Trophoblast cell (in vitro differentiated cells and primary cell): ENCODE data around the gene CTSC.
"Not testable (repeated sequence)": the region's sequence is repeated elsewhere in the genome, so short reads cannot be mapped to it uniquely, and the experiment has no call there.

Experiments used
- DNase-seq, 2 donors: peaks; one replicate each; pipeline ENCODE4 v3.0.0-alpha.2; 2016
- H2AFZ ChIP-seq: 2 replicates; pipeline ENCODE4 v1.6.1; 2013; ENCODE audit warnings: low read length, moderate library complexity, mild to moderate bottlenecking; ENCODE audit not compliant: insufficient read depth, poor library complexity
- H2AK5ac ChIP-seq: 2 replicates; pipeline ENCODE4 v1.6.1; 2013; ENCODE audit warnings: mild to moderate bottlenecking, low read length
- H2BK120ac ChIP-seq: 2 replicates; pipeline ENCODE4 v1.6.1; 2013; ENCODE audit warnings: low read length, mild to moderate bottlenecking, moderate library complexity; ENCODE audit not compliant: insufficient read depth, poor library complexity
- H2BK12ac ChIP-seq: 2 replicates; pipeline ENCODE4 v1.6.1; 2013; ENCODE audit warnings: mild to moderate bottlenecking, low read length, moderate library complexity
- H2BK5ac ChIP-seq: 2 replicates; pipeline ENCODE4 v1.6.1; 2013; ENCODE audit warnings: low read length, low read depth, moderate library complexity, mild to moderate bottlenecking; ENCODE audit not compliant: poor library complexity
- H3K14ac ChIP-seq: 2 replicates; pipeline ENCODE4 v1.6.1; 2013; ENCODE audit warnings: mild to moderate bottlenecking, low read length
- H3K18ac ChIP-seq: 2 replicates; pipeline ENCODE4 v1.6.1; 2013; ENCODE audit warnings: mild to moderate bottlenecking, low read length
- H3K23ac ChIP-seq: 2 replicates; pipeline ENCODE4 v1.6.1; 2013; ENCODE audit warnings: low read length
- H3K27ac ChIP-seq: 2 replicates; pipeline ENCODE4 v1.5.1; 2013; ENCODE audit warnings: low read depth, mild to moderate bottlenecking, inconsistent platforms, low read length, moderate library complexity
- H3K27me3 ChIP-seq: 2 replicates; pipeline ENCODE4 v1.6.1; 2013; ENCODE audit warnings: inconsistent platforms, mild to moderate bottlenecking, low read length, moderate library complexity; ENCODE audit not compliant: insufficient read depth
- H3K36me3 ChIP-seq, 2 experiments: 1 replicate in 1 of 2; 2 replicates in 1 of 2; pipeline ENCODE4 v1.6.1; 2013; ENCODE audit warnings: low read length in 2 of 2, mild to moderate bottlenecking in 2 of 2, moderate library complexity in 1 of 2; ENCODE audit not compliant: insufficient read depth in 2 of 2, control insufficient read depth in 1 of 2
- H3K4ac ChIP-seq: 2 replicates; pipeline ENCODE4 v1.6.1; 2013; ENCODE audit warnings: low read depth, mild to moderate bottlenecking, low read length, moderate library complexity
- H3K4me1 ChIP-seq, 2 experiments: 1 replicate in 1 of 2; 2 replicates in 1 of 2; pipeline ENCODE4 v1.6.1; 2013; ENCODE audit warnings: low read length in 2 of 2, mild to moderate bottlenecking in 2 of 2, moderate library complexity in 1 of 2; ENCODE audit not compliant: insufficient read depth in 2 of 2, control insufficient read depth in 1 of 2
- H3K4me2 ChIP-seq: 2 replicates; pipeline ENCODE4 v1.6.1; 2013; ENCODE audit warnings: inconsistent platforms, mild to moderate bottlenecking, low read length, moderate library complexity
- H3K4me3 ChIP-seq: 2 replicates; pipeline ENCODE4 v1.5.1; 2013; ENCODE audit warnings: mild to moderate bottlenecking, low read depth, low read length, inconsistent platforms
- H3K79me1 ChIP-seq: one replicate; pipeline ENCODE4 v1.6.1; 2013; ENCODE audit warnings: low read length
- H3K79me2 ChIP-seq: 2 replicates; pipeline ENCODE4 v1.6.1; 2013; ENCODE audit warnings: low read length, mild to moderate bottlenecking; ENCODE audit not compliant: control insufficient read depth, insufficient read depth, poor library complexity
- H3K9ac ChIP-seq: 2 replicates; pipeline ENCODE4 v1.6.1; 2013; ENCODE audit warnings: mild to moderate bottlenecking, low read length
- H3K9me3 ChIP-seq: 2 replicates; pipeline ENCODE4 v1.6.1; 2013; ENCODE audit warnings: low read depth, mild to moderate bottlenecking, control low read depth, inconsistent platforms, low read length; ENCODE audit not compliant: insufficient read depth
- H4K12ac ChIP-seq: 2 replicates; pipeline ENCODE4 v1.6.1; 2013; ENCODE audit warnings: low read depth, mild to moderate bottlenecking, low read length, moderate library complexity
- H4K8ac ChIP-seq: 2 replicates; pipeline ENCODE4 v1.6.1; 2013; ENCODE audit warnings: low read depth, mild to moderate bottlenecking, low read length, moderate library complexity
- H4K91ac ChIP-seq: one replicate; pipeline ENCODE4 v1.6.1; 2013; ENCODE audit warnings: low read depth, mild to moderate bottlenecking, low read length, moderate library complexity
- WGBS: extraction: QIAGEN DNeasy Blood & Tissue Kit; methylation state at CpG from one replicate; pipeline ENCODE4 v1.1.7; 2013; ENCODE audit warnings: missing lambda C conversion rate; ENCODE audit not compliant: insufficient read length, insufficient coverage; ENCODE audit errors: extremely low coverage; 5-methylcytosine and 5-hydroxymethylcytosine counted together

Gene CTSC

DNA sequence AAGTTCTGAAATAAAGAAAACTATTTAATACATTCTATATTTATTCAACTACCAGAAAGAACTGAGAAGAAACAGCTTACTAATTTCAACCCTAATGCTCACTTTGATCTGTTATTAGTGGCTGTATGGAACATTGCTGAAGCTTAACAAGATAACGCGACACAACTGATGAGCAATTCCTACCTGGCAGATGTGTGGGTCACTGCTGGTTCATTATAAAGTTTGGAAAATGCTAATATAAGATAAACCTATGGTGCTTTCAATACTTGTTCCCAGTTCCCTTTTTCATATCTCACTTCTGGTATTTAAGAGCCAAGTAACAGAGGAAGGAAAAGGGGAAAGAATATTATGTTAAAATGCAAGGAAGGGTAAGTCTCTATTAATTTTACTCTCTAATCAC lies 10.5 kb downstream of the CTSC start:
- no peak overlapping the region for H2BK120ac ChIP-seq
- no CpG with 5 or more reads among the region's 2 CpGs for WGBS
- no peak overlapping the region for H2BK12ac ChIP-seq
- no peak overlapping the region for H2BK5ac ChIP-seq
- peaks cover 0 to 2% of the 10 kb centered on the region in 2 experiments for H3K4me1 ChIP-seq
- no peaks in the 10 kb centered on the region for H3K79me2 ChIP-seq
- H4K12ac ChIP-seq, result no peak overlapping the region
- no peak overlapping the region for H3K9ac ChIP-seq
- H4K8ac ChIP-seq, result no peak overlapping the region
- H3K9me3 ChIP-seq, result no peaks in the 10 kb centered on the region
- no peak overlapping the region for H3K4me2 ChIP-seq
- H3K4ac ChIP-seq, result no peak overlapping the region
- H3K27me3 ChIP-seq, result no peaks in the 10 kb centered on the region
- no peak overlapping the region for H3K18ac ChIP-seq
- DNase-seq, result no peak
- H4K91ac ChIP-seq, result no peak overlapping the region
- no peak overlapping the region for H3K27ac ChIP-seq
- no peaks in the 10 kb centered on the region for H3K79me1 ChIP-seq
- no peak overlapping the region for H3K14ac ChIP-seq
- H3K23ac ChIP-seq, result no peak overlapping the region
- peaks cover 0 to 4% of the 10 kb centered on the region in 2 experiments for H3K36me3 ChIP-seq
- H2AK5ac ChIP-seq, result no peak overlapping the region
- no peak overlapping the region for H2AFZ ChIP-seq
- H3K4me3 ChIP-seq, result no peak overlapping the region

DNA sequence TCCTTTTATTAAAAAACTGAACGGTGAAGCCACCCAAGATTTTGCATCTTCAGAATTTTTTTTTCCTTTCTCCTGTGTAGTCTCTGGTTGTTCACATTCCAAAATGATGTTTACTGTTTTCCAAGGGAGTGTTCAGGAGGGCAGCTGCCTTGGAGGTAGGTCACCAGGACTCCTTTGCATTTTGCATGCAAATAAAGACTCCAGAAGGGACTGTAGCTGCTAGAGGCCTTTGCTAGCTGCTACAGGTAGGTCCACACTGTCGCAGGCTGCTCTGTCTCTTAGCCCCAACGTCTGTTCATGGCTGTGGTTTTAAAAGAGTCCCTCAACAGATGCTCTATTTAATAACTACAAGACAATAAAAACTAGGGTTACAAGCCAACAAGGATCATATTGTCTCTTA lies 11.4 kb downstream of the CTSC start:
- Histone ChIP-seq H3K79me2 (no peaks in the 10 kb centered on the region), H2BK12ac (no peak overlapping the region), H2BK120ac (no peak overlapping the region), H3K4me1 (peaks cover 0 to 2% of the 10 kb centered on the region in 2 experiments), H3K9ac (no peak overlapping the region), H2BK5ac (no peak overlapping the region), H3K27ac (no peak overlapping the region), H4K12ac (no peak overlapping the region), H3K4me2 (no peak overlapping the region), H3K9me3 (no peaks in the 10 kb centered on the region), H2AK5ac (no peak overlapping the region), H4K91ac (no peak overlapping the region), H3K79me1 (no peaks in the 10 kb centered on the region), H3K36me3 (peaks cover 0 to 3% of the 10 kb centered on the region in 2 experiments), H4K8ac (no peak overlapping the region), H3K23ac (no peak overlapping the region), H3K4ac (no peak overlapping the region), H2AFZ (no peak overlapping the region), H3K14ac (no peak overlapping the region), H3K18ac (no peak overlapping the region), H3K27me3 (no peaks in the 10 kb centered on the region), H3K4me3 (no peak overlapping the region)
- DNase-seq, result no peak
- no CpG with 5 or more reads among the region's 3 CpGs for WGBS

DNA sequence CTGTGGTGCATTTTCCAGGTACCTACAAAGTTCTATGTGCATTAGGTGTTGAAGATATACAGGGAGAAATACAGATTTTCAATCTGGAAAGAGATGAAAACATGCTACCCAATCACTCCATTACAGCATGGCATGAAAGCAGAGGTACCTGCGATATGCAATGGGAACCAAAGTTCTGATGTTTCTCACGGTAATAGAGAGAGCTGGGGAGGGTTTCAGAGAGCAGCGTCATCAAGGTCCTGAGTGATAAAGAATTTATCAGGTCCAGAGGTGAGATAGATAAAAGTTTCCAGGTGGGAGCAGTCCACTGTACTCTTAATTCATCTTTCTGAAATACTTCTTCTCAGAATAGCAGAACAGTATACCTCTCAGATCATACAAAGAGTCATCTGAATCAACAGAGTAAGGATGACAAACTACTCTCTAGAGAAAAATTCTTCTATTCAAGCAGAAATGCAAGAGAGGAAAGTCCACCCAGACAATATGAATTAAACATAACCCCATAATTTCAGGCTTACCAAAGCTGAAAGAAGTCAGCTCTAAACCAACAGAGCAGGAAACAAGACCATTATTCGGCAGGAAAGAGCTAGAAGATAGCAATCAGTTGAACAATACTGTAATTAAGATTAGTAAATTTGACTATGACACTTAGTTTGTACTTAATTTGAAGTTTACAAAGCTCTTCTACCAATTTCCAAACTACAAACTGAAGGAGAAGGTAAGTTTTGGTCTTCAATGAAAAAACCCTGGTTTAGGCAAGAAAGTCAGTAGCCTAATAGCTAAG lies 12.8 kb downstream of the CTSC start:
- Histone ChIP-seq H3K4ac (no peak overlapping the region), H3K36me3 (peaks cover 0 to 1% of the 10 kb centered on the region in 2 experiments), H3K4me3 (no peak overlapping the region), H4K12ac (no peak overlapping the region), H3K4me2 (no peak overlapping the region), H3K79me1 (no peaks in the 10 kb centered on the region), H2BK120ac (no peak overlapping the region), H2BK12ac (no peak overlapping the region), H3K9me3 (no peaks in the 10 kb centered on the region), H3K4me1 (peaks cover 0 to 2% of the 10 kb centered on the region in 2 experiments), H2BK5ac (no peak overlapping the region), H4K91ac (no peak overlapping the region), H3K14ac (no peak overlapping the region), H3K27ac (no peak overlapping the region), H4K8ac (no peak overlapping the region), H3K18ac (no peak overlapping the region), H2AFZ (no peak overlapping the region), H3K27me3 (no peaks in the 10 kb centered on the region), H3K23ac (no peak overlapping the region), H3K9ac (no peak overlapping the region), H2AK5ac (no peak overlapping the region), H3K79me2 (no peaks in the 10 kb centered on the region)
- WGBS, result no CpG with 5 or more reads among the region's 4 CpGs
- no peak for DNase-seq

DNA sequence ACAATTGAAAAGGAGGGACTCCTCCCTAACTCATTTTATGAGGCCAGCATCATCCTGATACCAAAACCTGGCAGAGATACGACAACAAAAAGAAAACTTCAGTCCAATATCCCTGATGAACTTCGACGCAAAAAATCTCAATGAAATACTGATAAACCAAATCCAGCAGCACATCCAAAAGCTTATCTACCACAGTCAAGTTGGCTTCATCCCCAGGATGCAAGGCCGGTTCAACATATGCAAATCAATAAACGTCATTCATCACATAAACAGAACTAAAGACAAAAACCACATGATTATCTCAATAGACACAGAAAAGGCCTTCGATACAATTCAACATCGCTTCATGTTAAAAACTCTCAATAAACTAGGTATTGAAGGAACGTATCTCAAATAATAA lies 14.7 kb downstream of the CTSC start:
- not testable (repeated sequence) for H3K27me3 ChIP-seq, H2BK120ac ChIP-seq, H3K36me3 ChIP-seq, H3K14ac ChIP-seq, H3K79me1 ChIP-seq, H3K4me2 ChIP-seq, H4K8ac ChIP-seq, H3K9me3 ChIP-seq, H2AK5ac ChIP-seq, H3K4ac ChIP-seq, H4K91ac ChIP-seq, H3K18ac ChIP-seq, H2BK12ac ChIP-seq, H3K4me3 ChIP-seq, H4K12ac ChIP-seq, H3K4me1 ChIP-seq, DNase-seq, H2AFZ ChIP-seq, H3K9ac ChIP-seq, H3K23ac ChIP-seq, H3K79me2 ChIP-seq, H3K27ac ChIP-seq, H2BK5ac ChIP-seq
- no CpG with 5 or more reads among the region's 8 CpGs for WGBS
